ENCODE measurements around the gene SPEM1. TPM values are rescaled to one million over a fixed set of nuclear protein-coding genes. Genes with fewer than 3 reads are reported as not detected.
A peak's percentile ranks its signal among the peaks of the same experiment; 100 is the strongest.

Gene SPEM1
- total RNA-seq, 1 donor from 2014 or later, result not detected

DNA sequence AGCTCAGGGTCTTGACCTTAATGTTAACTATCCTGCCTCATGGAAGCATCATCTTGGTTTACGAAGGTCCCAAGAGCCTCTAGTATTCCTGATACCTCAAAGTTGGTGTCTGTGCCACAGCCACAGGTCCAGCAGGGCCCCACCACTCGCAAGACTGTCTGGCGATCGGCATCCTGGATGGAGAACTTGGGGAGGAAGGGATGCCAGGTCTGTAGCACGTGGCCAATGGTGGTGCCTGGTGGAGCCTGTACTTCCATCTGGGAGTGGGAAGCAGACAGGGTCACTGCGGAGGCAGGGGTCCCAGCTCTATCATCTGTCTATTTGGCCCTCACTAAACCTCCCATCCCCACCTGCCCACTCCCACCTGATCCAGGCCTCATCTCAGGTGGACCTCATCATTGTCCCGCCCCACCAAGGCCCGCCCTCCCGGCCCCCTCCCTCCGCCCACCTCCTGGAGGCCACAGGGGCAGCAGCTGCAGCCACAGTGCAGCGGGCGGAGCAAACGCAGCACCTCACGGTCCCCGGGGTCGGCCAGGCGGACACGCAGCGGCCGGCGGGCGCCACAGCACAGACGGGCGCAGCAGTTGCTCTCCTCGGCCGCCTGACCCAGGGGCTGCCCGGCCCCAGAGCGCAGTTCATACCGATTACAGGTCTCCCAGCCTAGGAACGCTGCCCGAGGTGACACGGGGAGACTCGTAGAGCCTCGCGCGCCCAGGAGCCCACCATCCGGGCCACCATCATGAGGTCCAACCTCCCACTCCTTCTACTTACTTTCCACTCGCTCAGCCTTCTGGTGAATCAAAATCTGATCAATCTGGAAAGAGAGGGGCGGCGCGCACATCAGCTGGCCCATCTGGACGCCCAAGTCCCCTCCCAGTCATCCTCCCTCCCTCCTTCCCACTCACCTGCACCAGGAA lies 27.2 kb upstream of the SPEM1 start:
- Mint-ChIP-seq H3K4me3 (ENCODE audit: unreplicated experiment) (peak overlapping the region; percentile 85), H3K27ac (ENCODE audit: unreplicated experiment) (no peak overlapping the region), H3K27me3 (ENCODE audit: unreplicated experiment) (no peaks in the 10 kb centered on the region), H3K9me3 (ENCODE audit: unreplicated experiment) (no peaks in the 10 kb centered on the region), H3K36me3 (ENCODE audit: unreplicated experiment) (peaks cover 9% of the 10 kb centered on the region), H3K4me1 (ENCODE audit: unreplicated experiment) (peaks cover 9% of the 10 kb centered on the region)
- TF ChIP-seq, protein P1, sequence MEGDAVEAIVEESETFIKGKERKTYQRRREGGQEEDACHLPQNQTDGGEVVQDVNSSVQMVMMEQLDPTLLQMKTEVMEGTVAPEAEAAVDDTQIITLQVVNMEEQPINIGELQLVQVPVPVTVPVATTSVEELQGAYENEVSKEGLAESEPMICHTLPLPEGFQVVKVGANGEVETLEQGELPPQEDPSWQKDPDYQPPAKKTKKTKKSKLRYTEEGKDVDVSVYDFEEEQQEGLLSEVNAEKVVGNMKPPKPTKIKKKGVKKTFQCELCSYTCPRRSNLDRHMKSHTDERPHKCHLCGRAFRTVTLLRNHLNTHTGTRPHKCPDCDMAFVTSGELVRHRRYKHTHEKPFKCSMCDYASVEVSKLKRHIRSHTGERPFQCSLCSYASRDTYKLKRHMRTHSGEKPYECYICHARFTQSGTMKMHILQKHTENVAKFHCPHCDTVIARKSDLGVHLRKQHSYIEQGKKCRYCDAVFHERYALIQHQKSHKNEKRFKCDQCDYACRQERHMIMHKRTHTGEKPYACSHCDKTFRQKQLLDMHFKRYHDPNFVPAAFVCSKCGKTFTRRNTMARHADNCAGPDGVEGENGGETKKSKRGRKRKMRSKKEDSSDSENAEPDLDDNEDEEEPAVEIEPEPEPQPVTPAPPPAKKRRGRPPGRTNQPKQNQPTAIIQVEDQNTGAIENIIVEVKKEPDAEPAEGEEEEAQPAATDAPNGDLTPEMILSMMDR (IDR thresholded peaks at IDR 0.05), result no peak
- no peak for DNase-seq (ENCODE audit: extremely low spot score, unreplicated experiment)

DNA sequence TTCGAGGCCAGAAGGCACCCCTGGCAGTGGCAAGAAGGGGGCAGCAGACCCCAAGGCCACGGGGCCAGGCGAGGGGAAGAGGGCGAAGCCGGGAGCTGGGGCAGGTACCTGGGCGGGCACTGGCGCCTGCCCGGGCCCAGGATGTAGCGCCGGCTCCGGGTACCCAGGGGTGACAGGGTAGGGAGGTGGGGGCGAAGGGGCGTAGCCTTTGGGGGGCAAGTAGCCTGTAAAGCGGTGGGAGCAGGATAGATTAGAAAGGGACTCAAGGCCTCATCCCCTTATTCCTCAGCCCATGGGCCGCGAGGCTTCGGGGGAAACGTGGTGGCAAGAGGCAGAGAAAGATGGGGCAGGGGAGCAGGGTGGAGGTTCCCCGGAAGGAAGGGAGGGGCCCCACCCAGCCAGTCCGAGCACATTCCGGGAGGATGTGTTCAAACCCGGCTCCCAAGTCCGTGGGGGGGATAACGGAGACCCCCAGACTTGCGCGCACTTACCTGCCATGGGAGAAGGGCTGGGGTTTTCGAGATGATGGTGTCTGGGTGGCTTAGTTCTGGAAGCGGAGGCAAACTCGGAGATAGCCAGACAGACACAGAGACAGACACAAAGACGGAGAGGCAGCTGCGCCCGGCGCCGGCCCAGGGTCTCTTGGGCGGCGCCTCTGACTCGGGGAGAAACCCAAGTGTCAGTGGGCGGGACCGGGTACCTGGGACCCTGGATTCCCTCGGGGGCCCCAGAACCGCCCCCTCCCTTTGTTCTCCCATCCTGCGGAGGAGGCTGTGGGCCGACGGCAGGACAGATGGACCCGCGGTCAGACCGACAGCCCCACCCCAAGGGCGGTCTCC lies 26.3 kb upstream of the SPEM1 start:
- peak overlapping the region; percentile 81 for H3K27ac Mint-ChIP-seq (ENCODE audit: unreplicated experiment)
- DNase-seq (ENCODE audit: extremely low spot score, unreplicated experiment), result no peak
- no peaks in the 10 kb centered on the region for H3K27me3 Mint-ChIP-seq (ENCODE audit: unreplicated experiment)
- H3K4me3 Mint-ChIP-seq (ENCODE audit: unreplicated experiment), result peak overlapping the region; percentile 85
- H3K4me1 Mint-ChIP-seq (ENCODE audit: unreplicated experiment), result peaks cover 9% of the 10 kb centered on the region
- H3K9me3 Mint-ChIP-seq (ENCODE audit: unreplicated experiment), result no peaks in the 10 kb centered on the region
- TF ChIP-seq, protein P1 (IDR thresholded peaks at IDR 0.05), result no peak
- H3K36me3 Mint-ChIP-seq (ENCODE audit: unreplicated experiment), result peaks cover 9% of the 10 kb centered on the region

DNA sequence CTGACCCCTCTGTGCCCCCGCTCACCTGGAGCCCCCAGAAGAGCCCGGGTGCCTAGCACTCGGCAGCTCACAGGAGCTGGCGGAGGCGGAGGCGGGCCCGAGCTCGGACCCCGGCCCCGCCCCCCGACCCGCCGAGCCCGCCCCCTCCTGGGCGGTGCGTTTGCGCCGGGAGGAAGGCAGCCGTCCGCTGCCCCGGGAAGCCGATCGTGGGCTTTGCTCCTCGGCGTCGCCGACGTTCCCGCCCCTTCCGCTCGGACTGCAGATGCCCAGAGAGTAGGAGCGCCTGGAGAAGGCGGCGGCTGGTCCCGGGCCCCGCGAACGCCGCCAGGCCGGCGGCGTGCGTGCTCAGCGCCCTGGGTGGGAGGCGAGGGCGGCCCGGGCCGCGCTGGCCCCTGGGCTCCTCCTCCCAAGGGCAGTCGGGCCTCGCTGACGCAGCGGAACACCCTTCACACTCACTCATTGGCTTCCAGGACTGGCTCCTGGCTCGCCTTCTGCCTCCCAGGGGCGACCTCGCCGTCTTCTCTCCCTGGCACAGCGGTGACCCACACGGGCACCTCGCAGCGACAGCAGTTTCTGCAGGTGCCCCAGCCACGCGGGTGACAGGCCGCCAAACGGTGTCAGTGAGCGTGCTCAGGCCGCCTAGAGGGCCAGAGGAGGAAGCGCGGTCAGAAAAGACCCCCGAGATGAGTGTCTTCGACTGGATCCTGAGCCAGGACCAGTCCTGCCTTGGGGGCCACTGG lies 25.5 kb upstream of the SPEM1 start, which contains the start of gene PLSCR3:
TSS of gene PLSCR3 (minus strand) at position 74 of the 740 bp plus-strand sequence. CDS start 415 bp downstream, outside the sequence.
- TF ChIP-seq, protein P1 (IDR thresholded peaks at IDR 0.05), result peak; percentile 40
- Mint-ChIP-seq H3K36me3 (ENCODE audit: unreplicated experiment) (peaks cover 6% of the 10 kb centered on the region), H3K4me3 (ENCODE audit: unreplicated experiment) (peak within 1 kb of the TSS; percentile 89), H3K27me3 (ENCODE audit: unreplicated experiment) (no peaks in the 10 kb centered on the region), H3K27ac (ENCODE audit: unreplicated experiment) (peak within 1 kb of the TSS; percentile 93), H3K9me3 (ENCODE audit: unreplicated experiment) (no peaks in the 10 kb centered on the region), H3K4me1 (ENCODE audit: unreplicated experiment) (peaks cover 10% of the 10 kb centered on the region)
- DNase-seq (ENCODE audit: extremely low spot score, unreplicated experiment), result peak; percentile 94

DNA sequence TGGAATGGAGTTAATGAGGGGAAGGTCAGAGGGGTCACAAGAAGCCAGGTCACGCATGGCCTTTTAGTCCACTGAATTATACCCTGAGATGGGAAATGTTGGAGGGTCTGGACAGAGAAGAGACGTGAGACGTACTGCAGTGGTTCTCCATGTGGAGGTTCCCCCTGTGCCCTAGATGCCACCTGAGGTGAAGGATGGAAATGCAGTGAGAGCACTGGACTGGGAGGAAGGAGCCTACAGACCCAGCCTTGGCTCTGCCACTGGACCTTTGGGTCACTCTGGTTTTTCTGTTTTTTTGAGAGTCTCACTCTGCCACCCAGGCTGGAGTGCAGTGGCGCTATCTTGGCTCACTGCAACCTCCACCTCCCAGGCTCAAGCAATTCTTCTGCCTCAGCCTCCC lies 24.0 kb upstream of the SPEM1 start:
- H3K4me3 Mint-ChIP-seq (ENCODE audit: unreplicated experiment), result peak overlapping the region; percentile 32
- TF ChIP-seq, protein P1 (IDR thresholded peaks at IDR 0.05), result no peak
- peaks cover 3% of the 10 kb centered on the region for H3K36me3 Mint-ChIP-seq (ENCODE audit: unreplicated experiment)
- H3K4me1 Mint-ChIP-seq (ENCODE audit: unreplicated experiment), result peaks cover 11% of the 10 kb centered on the region
- H3K27me3 Mint-ChIP-seq (ENCODE audit: unreplicated experiment), result no peaks in the 10 kb centered on the region
- no peak for DNase-seq (ENCODE audit: extremely low spot score, unreplicated experiment)
- no peak overlapping the region for H3K27ac Mint-ChIP-seq (ENCODE audit: unreplicated experiment)
- H3K9me3 Mint-ChIP-seq (ENCODE audit: unreplicated experiment), result no peaks in the 10 kb centered on the region

Measured in osteocyte (in vitro differentiated cells).